H9 (cell line): ENCODE measurements around the gene PTPN3. TPM values are rescaled to one million over a fixed set of nuclear protein-coding genes. Genes with fewer than 3 reads are reported as not detected.

Experiments
- DNase-seq: peaks from one replicate; pipeline ENCODE4 v3.0.0-alpha.2; 2017
- H2AFZ ChIP-seq: one replicate; pipeline ENCODE4 v1.6.1; 2013; ENCODE audit warnings: mild to moderate bottlenecking, low read length, control low read depth, moderate library complexity
- H2AK5ac ChIP-seq: 2 replicates; pipeline ENCODE4 v1.6.1; 2013; ENCODE audit warnings: low read length, control low read depth, mixed read lengths; ENCODE audit not compliant: insufficient read length
- H2BK120ac ChIP-seq: one replicate; pipeline ENCODE4 v1.6.1; 2013; ENCODE audit warnings: low read depth, mild to moderate bottlenecking, low read length, control low read depth, inconsistent platforms; ENCODE audit not compliant: poor library complexity, severe bottlenecking
- H2BK12ac ChIP-seq: 2 replicates; pipeline ENCODE4 v1.6.1; 2013; ENCODE audit warnings: low read length, control low read depth, mixed read lengths, low read depth; ENCODE audit not compliant: insufficient read length
- H2BK15ac ChIP-seq: 2 replicates; pipeline ENCODE4 v1.6.1; 2013; ENCODE audit warnings: low read depth, low read length, control low read depth
- H2BK20ac ChIP-seq: one replicate; pipeline ENCODE4 v1.6.1; 2013; ENCODE audit warnings: low read depth, mild to moderate bottlenecking, low read length, control low read depth, inconsistent platforms; ENCODE audit not compliant: poor library complexity, severe bottlenecking
- H2BK5ac ChIP-seq: 2 replicates; pipeline ENCODE4 v1.6.1; 2013; ENCODE audit warnings: low read length, control low read depth, mixed read lengths; ENCODE audit not compliant: insufficient read length
- H3K14ac ChIP-seq: 2 replicates; pipeline ENCODE4 v1.6.1; 2013; ENCODE audit warnings: low read length, control low read depth; ENCODE audit not compliant: insufficient read depth
- H3K18ac ChIP-seq: 2 replicates; pipeline ENCODE4 v1.6.1; 2013; ENCODE audit warnings: low read depth, mild to moderate bottlenecking, mixed read lengths, low read length, control low read depth; ENCODE audit not compliant: insufficient read length
- H3K23ac ChIP-seq: 2 replicates; pipeline ENCODE4 v1.6.1; 2013; ENCODE audit warnings: low read length, control low read depth, mixed read lengths, low read depth; ENCODE audit not compliant: insufficient read length
- H3K23me2 ChIP-seq: 2 replicates; pipeline ENCODE4 v1.6.1; 2013; ENCODE audit warnings: low read depth, mild to moderate bottlenecking, mixed read lengths, low read length, control low read depth; ENCODE audit not compliant: insufficient read length, poor library complexity, severe bottlenecking
- H3K27ac ChIP-seq: 2 replicates; pipeline ENCODE4 v1.5.1; 2013; ENCODE audit warnings: low read length, control low read depth, mixed read lengths, low read depth; ENCODE audit not compliant: insufficient read length
- H3K27me3 ChIP-seq: 2 replicates; pipeline ENCODE4 v1.6.1; 2013; ENCODE audit warnings: low read length, control low read depth, inconsistent platforms; ENCODE audit not compliant: insufficient read depth
- H3K4ac ChIP-seq: 2 replicates; pipeline ENCODE4 v1.6.1; 2013; ENCODE audit warnings: low read depth, mild to moderate bottlenecking, control low read depth, inconsistent platforms, low read length, moderate library complexity
- H3K4me1 ChIP-seq: 2 replicates; pipeline ENCODE4 v1.6.1; 2013; ENCODE audit warnings: low read length, control low read depth, inconsistent platforms; ENCODE audit not compliant: insufficient read depth
- H3K4me2 ChIP-seq: 2 replicates; pipeline ENCODE4 v1.6.1; 2013; ENCODE audit warnings: low read length, control low read depth, mixed read lengths; ENCODE audit not compliant: insufficient read length, insufficient read depth
- H3K56ac ChIP-seq: 2 replicates; pipeline ENCODE4 v1.6.1; 2013; ENCODE audit warnings: low read depth, mild to moderate bottlenecking, mixed read lengths, low read length, control low read depth; ENCODE audit not compliant: insufficient read length
- H3K79me1 ChIP-seq: 2 replicates; pipeline ENCODE4 v1.6.1; 2013; ENCODE audit warnings: low read depth, mild to moderate bottlenecking, moderate library complexity, low read length, control low read depth, inconsistent platforms; ENCODE audit not compliant: insufficient read depth, poor library complexity, severe bottlenecking
- H3K79me2 ChIP-seq: 2 replicates; pipeline ENCODE4 v1.6.1; 2013; ENCODE audit warnings: low read length, control low read depth, inconsistent platforms; ENCODE audit not compliant: insufficient read depth
- H3K9ac ChIP-seq: 2 replicates; pipeline ENCODE4 v1.6.1; 2013; ENCODE audit warnings: low read length, control low read depth, mixed read lengths; ENCODE audit not compliant: insufficient read length; ENCODE audit errors: extremely low read depth
- H3K9me3 ChIP-seq: one replicate; pipeline ENCODE4 v1.6.1; 2013; ENCODE audit warnings: low read depth, low read length, inconsistent platforms; ENCODE audit not compliant: control insufficient read depth
- H3T11ph ChIP-seq: one replicate; pipeline ENCODE4 v1.6.1; 2013; ENCODE audit warnings: mild to moderate bottlenecking, low read length, control low read depth, inconsistent platforms
- H4K20me1 ChIP-seq: one replicate; pipeline ENCODE4 v1.6.1; 2013; ENCODE audit not compliant: control insufficient read depth, insufficient read length, insufficient read depth
- H4K5ac ChIP-seq: 2 replicates; pipeline ENCODE4 v1.6.1; 2013; ENCODE audit warnings: low read depth, mild to moderate bottlenecking, mixed read lengths, low read length, control low read depth; ENCODE audit not compliant: insufficient read length
- H4K8ac ChIP-seq: replicated peaks from 2 replicates; pipeline ENCODE4 v1.6.1; 2013; ENCODE audit warnings: low read length, control low read depth, mixed read lengths, low read depth; ENCODE audit not compliant: insufficient read length
- H4K91ac ChIP-seq: 2 replicates; pipeline ENCODE4 v1.6.1; 2013; ENCODE audit warnings: low read depth, mild to moderate bottlenecking, moderate library complexity, mixed read lengths, low read length, control low read depth; ENCODE audit not compliant: insufficient read length
- H3K27ac Mint-ChIP-seq, 3 experiments: 2 replicates in 2 of 3; 3 replicates in 1 of 3; pipeline ENCODE4 v1.8.0; 2020 to 2021; ENCODE audit warnings: mixed read lengths in 3 of 3, mild to moderate bottlenecking in 1 of 3, moderate library complexity in 1 of 3
- H3K27me3 Mint-ChIP-seq: 2 replicates; pipeline ENCODE4 v1.8.0; 2021; ENCODE audit warnings: low read depth, mild to moderate bottlenecking, moderate library complexity, mixed read lengths
- H3K36me3 Mint-ChIP-seq, 3 experiments: 2 replicates in 2 of 3; 3 replicates in 1 of 3; pipeline ENCODE4 v1.8.0; 2020 to 2021; ENCODE audit warnings: low read depth in 3 of 3, mixed read lengths in 3 of 3; ENCODE audit not compliant: insufficient read depth in 1 of 3
- H3K4me1 Mint-ChIP-seq, 2 experiments: 2 replicates each; pipeline ENCODE4 v1.8.0; 2020; ENCODE audit warnings: mixed read lengths in 2 of 2
- H3K4me3 Mint-ChIP-seq, 2 experiments: 2 replicates in 1 of 2; 3 replicates in 1 of 2; pipeline ENCODE4 v1.8.0; 2020 to 2021; ENCODE audit warnings: mild to moderate bottlenecking in 2 of 2, mixed read lengths in 2 of 2, moderate library complexity in 1 of 2
- H3K9me3 Mint-ChIP-seq, 2 experiments: 2 replicates in 1 of 2; 3 replicates in 1 of 2; pipeline ENCODE4 v1.8.0; 2020; ENCODE audit warnings: mild to moderate bottlenecking in 2 of 2, mixed read lengths in 2 of 2, moderate library complexity in 1 of 2
- WGBS: extraction: QIAGEN DNeasy Blood & Tissue Kit; methylation state at CpG from one replicate; pipeline ENCODE4 v1.1.7; 2013; ENCODE audit warnings: missing lambda C conversion rate, low lambda C conversion rate, mixed read lengths; ENCODE audit not compliant: insufficient read length; ENCODE audit errors: extremely low coverage; 5-methylcytosine and 5-hydroxymethylcytosine counted together
- total RNA-seq: library from RNA; stranded (reverse); gene quantifications from 2 replicates; pipeline ENCODE4 v1.2.1, GENCODE V29; 2021
- TF ChIP-seq, protein P1 (sequence below): fragments of 200-600 bp; sonication (generic); conservative IDR thresholded peaks from 3 replicates; pipeline ENCODE4 v1.8.0; 2021; ENCODE audit warnings: antibody characterized with exemption, mild to moderate bottlenecking

PTPN3 gene
- total RNA-seq, 1 experiment from 2014 or later = 2.6 TPM

DNA sequence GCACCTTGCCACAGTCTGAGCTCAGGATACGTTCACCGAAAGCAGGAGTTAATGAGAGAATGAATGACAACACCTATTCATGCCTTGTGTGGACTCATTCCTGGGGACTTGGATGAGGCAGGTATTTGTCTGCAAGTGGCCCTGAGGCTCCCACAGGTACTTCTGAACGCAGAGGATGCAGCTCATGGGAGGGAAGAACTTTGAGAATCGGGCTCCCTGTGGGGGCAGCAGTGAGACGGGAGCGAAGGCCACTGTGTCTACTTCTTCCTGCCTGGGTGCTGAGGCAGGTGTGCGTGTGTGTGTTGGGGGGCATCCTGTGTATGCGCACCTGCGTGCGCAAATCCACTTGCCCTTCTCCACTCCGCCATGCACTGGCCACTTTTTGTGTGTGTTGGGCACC, 42.2 kb downstream of the PTPN3 start:
- Histone ChIP-seq H3K27me3 (no peaks in the 10 kb centered on the region), H2BK5ac (no peak overlapping the region), H3K4me1 (peaks cover 2% of the 10 kb centered on the region; the same call in 1 of the 2 replicates), H2AFZ (no peak overlapping the region), H3K9me3 (no peaks in the 10 kb centered on the region), H2BK20ac (no peak overlapping the region), H3T11ph (no peak overlapping the region), H4K20me1 (no peaks in the 10 kb centered on the region), H3K27ac (no peak overlapping the region), H2BK15ac (no peak overlapping the region), H2BK120ac (no peak overlapping the region), H4K8ac (no peak overlapping the region), H2AK5ac (no peak overlapping the region), H3K56ac (no peak overlapping the region), H3K23ac (no peak overlapping the region), H3K9ac (no peak overlapping the region), H3K14ac (no peak overlapping the region), H2BK12ac (no peak overlapping the region), H3K79me1 (no peaks in the 10 kb centered on the region), H3K4ac (no peak overlapping the region), H3K79me2 (no peaks in the 10 kb centered on the region), H3K18ac (no peak overlapping the region), H4K5ac (no peak overlapping the region), H4K91ac (no peak overlapping the region), H3K4me2 (no peak overlapping the region), H3K23me2 (no peaks in the 10 kb centered on the region)
- Mint-ChIP-seq H3K4me1 (peaks cover 15 to 16% of the 10 kb centered on the region in 2 experiments), H3K9me3 (no peaks in the 10 kb centered on the region), H3K27ac (peak overlapping the region in 2 of 3 experiments; percentile 0 to 68; a peak in 3 of 7 replicates), H3K27me3 (no peaks in the 10 kb centered on the region; the same call in 1 of the 2 replicates), H3K4me3 (no peak overlapping the region), H3K36me3 (no peaks in the 10 kb centered on the region)
- DNase-seq = peak; percentile 67
- TF ChIP-seq, protein P1, sequence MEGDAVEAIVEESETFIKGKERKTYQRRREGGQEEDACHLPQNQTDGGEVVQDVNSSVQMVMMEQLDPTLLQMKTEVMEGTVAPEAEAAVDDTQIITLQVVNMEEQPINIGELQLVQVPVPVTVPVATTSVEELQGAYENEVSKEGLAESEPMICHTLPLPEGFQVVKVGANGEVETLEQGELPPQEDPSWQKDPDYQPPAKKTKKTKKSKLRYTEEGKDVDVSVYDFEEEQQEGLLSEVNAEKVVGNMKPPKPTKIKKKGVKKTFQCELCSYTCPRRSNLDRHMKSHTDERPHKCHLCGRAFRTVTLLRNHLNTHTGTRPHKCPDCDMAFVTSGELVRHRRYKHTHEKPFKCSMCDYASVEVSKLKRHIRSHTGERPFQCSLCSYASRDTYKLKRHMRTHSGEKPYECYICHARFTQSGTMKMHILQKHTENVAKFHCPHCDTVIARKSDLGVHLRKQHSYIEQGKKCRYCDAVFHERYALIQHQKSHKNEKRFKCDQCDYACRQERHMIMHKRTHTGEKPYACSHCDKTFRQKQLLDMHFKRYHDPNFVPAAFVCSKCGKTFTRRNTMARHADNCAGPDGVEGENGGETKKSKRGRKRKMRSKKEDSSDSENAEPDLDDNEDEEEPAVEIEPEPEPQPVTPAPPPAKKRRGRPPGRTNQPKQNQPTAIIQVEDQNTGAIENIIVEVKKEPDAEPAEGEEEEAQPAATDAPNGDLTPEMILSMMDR = peak; percentile 21; the same call in 2 of the 3 replicates
- no CpG with 5 or more reads among the region's 11 CpGs for WGBS
